NCI-H748 (cell line): ENCODE data around the gene PPM1J.

ENCODE experiments used
- DNase-seq: peaks from one replicate; lab custom pipeline; 2025; ENCODE audit not compliant: unreplicated experiment; lab: John Stamatoyannopoulos, UW

The PPM1J gene

DNA sequence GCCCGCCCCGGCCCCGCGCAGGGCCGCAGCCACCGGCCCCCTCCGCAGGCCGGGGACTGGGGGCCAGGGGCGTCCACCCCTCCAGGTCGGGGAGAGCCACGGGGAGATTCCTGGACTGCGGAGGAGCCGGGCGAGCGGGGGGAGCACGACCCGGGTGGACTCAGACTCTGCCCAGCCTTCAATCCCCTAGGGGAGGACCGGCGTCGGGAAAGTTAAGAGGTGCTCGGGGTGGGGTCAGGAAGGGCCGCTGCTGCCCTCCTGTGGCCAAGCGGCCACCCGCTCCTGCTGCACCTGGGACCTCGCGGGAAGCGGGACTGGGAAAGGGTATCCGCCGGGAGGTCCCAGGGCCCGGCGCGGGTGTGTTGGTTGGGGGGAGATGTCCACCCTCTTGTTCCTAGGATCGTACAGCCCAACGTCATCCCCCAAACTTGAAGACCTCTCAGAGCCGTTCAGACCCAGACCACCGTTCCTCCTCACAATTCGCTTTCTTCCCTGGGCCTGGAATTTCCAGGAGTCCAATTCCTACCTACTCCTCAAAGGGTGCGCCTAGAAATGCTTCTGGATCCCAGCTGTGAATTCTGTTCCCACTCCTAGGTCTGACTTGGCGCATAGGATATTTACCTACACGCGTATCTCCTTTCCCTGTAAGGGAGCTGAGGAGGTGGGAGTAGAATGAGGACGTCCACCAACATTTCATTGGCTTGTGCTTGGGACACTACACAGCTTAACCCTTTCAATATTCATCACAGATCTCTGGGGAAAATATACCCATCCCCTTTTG lies 7.7 kb downstream of the PPM1J start:
- peak; percentile 89 for DNase-seq

DNA sequence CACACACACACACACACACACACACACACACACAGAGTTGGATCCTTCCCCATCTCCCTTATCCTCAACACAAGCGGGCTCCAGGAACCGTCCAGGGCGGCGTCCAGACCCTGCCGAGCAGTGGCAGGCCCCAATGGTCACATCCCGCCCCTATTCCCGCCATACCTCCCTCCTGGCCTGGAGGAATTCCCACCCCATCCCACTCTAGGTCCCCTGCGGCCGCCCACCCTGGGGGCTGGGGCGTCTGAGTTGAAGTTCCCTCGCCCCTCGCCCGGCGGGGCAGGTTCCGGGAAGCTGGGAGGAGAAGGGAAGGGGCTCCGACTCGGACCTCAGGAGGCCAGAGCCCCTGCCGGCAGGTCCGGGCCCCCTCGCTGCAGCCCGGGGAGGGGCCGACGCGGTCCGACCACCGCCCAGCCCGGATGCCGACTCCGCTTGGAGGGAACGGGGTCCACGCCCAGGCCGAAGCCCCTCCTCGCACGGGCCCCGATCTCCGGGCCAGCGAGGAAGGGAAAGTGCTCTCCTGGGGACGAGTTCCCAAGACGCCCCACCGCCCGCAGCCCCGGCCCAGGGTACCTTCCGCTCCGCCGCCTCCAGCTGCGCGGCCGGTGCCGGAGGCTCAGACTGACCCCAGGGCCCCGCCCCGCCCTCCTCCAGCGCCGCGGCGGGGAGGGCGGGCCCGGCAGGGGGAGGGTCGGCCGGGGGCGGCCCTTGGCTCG lies 8.5 kb downstream of the PPM1J start, which contains the start of gene RHOC:
RHOC (minus strand) TSS at position 623 of the 716 bp plus-strand sequence. CDS start 3,328 bp downstream, outside the sequence.
- DNase-seq = peak; percentile 73

GRCh38 chr1:112704934-112705627 lies 10.1 kb downstream of the PPM1J start:
- peak; percentile 71 for DNase-seq

- DNase-seq = no peak
Measured at GRCh38 chr1:112704391-112704933, 10.7 kb downstream of the PPM1J start.

GRCh38 chr1:112703706-112704105 lies 11.4 kb downstream of the PPM1J start:
- no peak for DNase-seq

DNA sequence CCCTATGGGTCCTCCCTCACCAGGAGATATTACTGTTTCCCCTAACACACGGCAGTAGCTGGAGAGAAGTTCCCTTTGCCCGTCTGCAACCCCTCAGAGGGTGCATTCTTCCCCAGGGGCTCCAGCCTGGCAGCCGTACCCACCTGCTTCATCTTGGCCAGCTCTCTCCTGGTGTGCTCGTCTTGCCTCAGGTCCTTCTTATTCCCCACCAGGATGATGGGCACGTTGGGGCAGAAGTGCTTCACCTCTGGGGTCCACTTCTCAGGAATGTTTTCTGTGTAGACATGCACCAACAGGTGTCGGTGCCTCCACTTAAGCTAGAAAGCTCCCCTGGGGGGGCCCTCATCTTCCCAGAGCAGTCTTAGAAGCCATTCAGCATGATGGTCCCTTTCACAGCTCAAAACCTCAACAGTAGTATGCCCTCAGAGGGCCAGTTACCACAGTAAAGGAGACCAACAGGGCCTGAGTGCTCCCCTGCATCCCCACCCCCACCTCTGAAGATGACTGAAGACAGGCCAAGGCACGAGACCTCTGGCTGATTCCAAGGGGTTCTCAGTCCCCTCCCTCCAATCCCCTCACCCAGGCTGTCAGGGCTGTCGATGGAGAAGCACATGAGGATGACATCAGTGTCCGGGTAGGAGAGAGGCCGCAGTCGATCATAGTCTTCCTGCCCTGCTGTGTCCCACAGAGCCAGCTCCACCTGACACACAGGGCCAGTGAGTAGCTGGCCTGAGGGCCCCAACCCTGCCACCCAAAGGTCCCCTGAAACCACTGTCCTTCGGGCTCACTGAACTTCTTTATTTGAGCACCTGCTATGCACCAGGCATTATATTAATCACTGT lies 12.5 kb downstream of the PPM1J start:
- DNase-seq = no peak

DNA sequence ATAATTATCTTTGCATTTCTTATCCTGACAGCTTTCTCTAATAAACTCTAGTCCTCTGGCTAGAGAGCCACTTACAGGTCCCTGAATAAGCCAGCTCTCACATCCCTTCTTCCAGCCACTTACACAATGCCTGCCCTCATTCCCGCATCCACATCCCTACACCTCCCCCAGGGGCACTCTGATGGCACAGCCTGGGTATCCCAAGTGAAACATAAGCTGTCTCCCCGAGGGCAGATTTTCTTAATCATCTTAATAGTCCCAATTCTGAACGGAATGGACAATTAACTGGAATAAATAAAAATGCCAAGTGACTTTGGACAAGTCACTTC lies 13.1 kb downstream of the PPM1J start:
- DNase-seq = no peak

DNA sequence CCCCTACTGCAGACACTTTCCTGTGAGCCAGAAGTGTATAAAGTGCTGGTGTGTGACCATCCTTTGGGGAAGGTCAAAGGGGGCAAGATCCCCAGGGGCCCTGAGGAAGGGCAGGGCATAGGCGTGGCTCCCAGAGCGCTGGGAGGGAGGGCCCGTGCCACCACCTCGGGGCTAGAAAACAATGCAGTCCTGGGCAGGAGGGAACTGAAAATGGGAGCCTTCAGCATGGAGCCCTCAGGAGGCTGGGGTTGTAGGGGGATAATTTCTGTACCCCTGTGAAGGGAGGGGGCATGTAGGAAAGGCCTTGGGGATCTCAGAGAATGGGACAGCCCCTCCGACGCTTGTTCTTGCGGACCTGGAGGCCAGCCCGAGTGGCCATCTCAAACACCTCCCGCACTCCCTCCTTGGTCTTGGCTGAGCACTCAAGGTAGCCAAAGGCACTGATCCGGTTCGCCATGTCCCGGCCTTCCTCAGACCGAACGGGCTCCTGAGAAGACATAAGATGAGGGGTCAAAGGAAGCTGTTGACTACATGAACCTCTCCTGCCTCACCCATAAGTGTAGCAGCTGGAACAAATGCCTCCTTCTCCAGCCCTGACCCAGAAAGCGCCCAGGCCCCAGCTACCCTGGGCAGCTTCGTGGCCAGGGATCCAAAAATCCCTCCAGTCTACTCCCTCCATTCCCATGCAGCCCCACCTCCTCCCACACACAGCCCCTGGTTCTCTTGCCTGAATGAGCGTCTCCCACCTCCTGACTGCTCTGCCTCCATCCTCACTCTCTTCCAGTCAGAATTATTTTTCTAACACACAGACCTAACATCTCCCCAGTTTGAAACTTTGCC lies 13.7 kb downstream of the PPM1J start:
- DNase-seq = no peak

DNA sequence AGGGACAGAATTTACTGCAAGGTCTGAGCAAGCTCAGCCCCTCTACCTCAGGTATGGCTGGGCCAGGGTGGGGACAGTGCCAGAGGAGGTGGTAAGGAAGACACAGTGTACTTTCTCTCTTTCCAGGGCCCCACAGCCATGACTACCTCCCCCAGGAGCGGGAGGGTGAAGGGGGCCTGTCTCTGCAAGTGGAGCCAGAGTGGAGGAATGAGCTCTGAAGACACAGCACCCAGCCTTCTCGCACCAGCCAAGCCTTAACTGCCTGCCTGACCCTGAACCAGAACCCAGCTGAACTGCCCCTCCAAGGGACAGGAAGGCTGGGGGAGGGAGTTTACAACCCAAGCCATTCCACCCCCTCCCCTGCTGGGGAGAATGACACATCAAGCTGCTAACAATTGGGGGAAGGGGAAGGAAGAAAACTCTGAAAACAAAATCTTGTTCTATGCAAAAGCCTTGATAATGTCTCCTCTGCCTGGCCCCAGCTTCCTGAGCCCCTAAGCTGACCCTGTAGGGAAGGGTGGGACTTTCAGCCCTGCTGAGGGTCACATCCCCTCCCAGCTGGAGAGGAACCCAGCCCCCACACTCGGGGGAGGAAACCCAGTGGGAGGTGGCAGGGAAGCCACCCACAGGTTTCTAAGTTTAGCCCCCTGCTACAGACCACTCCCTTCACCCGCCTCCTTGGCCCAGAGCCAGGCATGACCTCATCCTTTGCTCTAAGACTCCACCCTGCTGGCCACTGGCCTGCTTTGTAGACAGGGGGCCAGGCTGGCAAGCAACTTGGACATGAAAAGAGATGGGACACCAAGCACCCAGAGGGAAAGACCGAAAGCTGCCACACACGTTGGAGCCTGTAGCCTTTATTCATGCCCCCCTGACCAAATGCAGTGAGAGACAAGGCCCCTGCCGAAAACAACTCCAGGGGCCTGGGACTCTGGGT lies 14.6 kb downstream of the PPM1J start:
- DNase-seq = peak; percentile 87

DNA sequence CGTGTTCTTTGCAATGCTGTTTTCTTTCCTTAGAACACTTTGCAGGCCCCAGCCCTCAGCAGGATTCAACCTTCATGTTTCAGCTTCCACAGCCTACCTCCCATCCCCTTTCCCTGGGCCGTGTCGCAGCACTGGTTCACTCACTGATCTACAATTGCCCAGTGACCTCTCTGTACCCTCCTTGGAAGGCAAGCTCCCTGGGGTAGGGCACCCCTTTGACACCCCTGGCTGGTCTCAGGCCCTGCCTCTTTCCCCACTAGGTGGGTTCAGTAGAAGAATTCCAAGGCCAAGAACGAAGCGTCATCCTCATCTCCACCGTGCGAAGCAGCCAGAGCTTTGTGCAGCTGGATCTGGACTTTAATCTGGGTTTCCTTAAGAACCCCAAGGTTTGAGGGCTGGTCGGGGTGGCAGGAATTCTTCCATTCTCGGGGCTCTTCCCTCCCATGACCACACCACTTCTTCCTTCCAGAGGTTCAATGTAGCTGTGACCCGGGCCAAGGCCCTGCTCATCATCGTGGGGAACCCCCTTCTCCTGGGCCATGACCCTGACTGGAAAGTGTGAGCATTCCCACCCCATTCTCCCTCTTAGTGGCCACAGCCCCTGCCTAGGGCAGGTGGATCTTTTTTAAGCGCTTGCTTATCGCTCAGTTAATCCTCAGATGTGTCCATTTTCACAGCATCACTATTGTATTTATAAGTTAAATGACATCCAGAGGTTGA lies 15.5 kb downstream of the PPM1J start:
- DNase-seq = no peak

DNA sequence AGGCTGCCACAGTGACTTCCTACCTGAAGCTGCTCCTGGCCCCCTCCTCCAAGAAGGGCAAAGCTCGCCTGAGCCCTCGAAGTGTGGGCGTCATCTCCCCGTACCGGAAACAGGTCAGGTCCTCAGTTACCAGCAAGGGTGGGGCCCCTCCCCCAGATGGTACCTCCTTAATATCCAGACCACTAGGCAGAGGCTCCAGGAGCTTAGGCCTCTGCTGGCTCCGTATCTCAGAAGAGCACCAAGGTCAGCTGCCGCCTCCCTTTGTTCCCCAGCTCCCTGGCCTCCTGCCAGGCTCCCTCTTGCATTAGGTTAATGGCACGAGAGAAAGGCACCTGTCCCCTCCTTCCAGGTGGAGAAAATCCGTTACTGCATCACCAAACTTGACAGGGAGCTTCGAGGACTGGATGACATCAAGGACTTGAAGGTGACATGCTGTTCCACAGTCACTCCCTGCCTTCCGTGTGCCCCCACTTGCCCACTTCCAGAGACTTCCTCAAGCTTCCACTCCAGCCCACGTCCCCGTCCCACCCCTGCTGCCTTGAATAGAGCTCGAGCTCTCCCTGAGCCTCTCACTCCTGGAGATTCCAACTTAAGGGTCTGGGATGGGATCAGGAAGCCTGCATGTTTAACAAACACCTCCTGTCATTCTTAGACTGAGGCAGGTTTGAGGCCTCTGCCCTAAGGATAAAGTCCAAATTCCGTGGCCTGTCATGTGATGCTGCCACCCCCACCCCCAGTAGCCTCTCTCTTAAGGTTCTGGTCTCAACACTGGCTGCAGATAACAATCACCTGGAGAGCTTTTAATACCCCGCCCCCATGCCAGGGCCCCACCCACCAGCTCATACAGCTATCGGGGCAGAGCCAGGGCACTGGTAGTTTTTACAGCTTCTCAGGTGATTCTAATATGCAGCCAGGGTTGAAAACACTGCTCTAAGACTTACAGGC lies 16.5 kb downstream of the PPM1J start:
- DNase-seq = peak; percentile 47

DNA sequence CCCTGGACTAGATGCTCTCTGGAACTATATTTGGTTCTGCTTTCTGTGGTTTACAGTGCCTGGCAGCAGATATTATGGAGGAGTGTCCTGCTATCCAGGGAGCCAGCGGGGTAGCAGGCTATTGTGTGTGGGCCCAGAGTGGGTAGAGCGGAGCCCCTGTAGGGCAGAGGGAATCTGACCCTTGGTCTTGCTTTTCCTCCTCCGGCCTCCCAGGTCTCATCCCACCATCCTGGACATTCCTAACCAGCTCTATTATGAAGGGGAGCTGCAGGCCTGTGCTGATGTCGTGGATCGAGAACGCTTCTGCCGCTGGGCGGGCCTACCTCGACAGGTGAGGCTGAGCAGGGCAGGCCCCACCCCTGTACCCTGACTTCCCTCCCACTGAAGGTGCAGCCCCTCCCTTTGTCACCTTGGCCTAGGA lies 17.3 kb downstream of the PPM1J start:
- no peak for DNase-seq

DNA sequence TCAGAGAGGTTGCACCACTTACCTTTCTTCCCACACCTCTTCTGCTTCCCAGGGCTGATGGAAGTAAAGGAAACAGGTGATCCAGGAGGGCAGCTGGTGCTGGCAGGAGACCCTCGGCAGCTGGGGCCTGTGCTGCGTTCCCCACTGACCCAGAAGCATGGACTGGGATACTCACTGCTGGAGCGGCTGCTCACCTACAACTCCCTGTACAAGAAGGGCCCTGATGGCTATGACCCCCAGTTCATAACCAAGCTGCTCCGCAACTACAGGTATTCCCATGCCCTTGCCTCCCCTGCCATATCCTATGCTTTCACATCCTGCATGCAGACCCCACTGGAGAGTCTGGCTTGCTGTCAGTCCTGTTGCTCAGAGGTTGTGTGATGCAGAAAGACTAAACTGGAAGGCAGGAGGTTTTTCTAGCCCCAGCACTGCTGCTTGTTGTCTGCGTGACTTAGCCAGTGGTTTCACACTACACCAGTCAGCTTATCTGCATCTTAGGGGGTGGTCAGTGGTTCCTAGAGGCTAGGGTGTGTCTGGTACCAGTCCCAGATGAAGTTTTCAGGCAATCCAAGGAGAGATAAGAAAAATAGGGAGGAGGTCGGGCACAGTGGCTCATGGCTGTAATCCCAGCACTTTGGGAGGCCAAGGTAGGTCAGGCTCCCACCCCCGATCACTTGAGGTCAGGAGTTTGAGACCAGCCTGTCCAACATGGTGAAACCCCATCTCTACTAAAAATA lies 18.4 kb downstream of the PPM1J start:
- DNase-seq = no peak

DNA sequence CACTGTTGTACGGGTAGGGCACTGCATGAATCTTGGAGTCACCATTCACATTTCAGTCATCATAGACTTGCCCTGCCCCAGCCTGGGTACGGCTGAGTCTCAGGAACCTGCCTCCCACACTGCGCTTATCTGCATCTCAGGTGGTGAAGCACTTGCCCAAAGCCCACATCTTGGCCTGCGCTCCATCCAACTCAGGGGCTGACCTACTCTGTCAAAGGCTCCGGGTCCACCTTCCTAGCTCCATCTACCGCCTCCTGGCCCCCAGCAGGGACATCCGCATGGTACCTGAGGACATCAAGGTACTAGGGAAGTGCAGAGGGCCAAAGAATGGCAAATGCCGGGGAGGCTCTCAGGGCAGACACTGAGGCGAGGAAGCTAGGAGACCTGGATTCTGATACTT lies 19.9 kb downstream of the PPM1J start:
- DNase-seq = no peak

DNA sequence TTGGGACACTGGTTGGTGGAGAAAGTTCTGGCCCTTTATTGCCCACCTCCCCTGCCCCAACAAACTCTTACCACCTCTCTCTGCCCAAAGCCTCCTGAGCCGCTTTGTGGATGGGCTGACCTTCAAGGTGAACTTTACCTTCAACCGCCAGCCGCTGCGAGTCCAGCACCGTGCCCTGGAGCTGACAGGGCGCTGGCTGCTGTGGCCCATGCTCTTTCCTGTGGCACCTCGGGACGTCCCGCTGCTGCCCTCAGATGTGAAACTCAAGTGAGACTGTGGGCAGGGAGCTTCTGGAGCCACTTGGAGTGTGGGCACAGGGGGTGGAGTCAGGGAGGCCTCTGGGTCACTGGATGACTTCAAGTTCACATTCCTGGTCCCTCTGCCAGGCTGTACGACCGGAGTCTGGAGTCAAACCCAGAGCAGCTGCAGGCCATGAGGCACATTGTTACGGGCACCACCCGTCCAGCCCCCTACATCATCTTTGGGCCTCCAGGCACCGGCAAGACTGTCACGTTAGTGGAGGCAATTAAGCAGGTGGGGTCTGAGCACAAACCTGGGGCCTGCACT lies 20.7 kb downstream of the PPM1J start:
- no peak for DNase-seq

- no peak for DNase-seq
Measured at GRCh38 chr1:112693821-112694220, 21.3 kb downstream of the PPM1J start.
